Activated gamma-delta T cell treated with anti-CD3 and anti-CD28 coated beads, Interleukin-2, amount 50 U/mL, for 16 hours (primary cell): ENCODE measurements around the gene OGFOD3.
"Not testable (repeated sequence)": the region's sequence is repeated elsewhere in the genome, so short reads cannot be mapped to it uniquely, and the experiment has no call there.

Experiments used
- DNase-seq: peaks from one replicate; pipeline ENCODE4 v3.0.0-alpha.2; 2020; ENCODE audit warnings: low read depth

Gene OGFOD3

DNA sequence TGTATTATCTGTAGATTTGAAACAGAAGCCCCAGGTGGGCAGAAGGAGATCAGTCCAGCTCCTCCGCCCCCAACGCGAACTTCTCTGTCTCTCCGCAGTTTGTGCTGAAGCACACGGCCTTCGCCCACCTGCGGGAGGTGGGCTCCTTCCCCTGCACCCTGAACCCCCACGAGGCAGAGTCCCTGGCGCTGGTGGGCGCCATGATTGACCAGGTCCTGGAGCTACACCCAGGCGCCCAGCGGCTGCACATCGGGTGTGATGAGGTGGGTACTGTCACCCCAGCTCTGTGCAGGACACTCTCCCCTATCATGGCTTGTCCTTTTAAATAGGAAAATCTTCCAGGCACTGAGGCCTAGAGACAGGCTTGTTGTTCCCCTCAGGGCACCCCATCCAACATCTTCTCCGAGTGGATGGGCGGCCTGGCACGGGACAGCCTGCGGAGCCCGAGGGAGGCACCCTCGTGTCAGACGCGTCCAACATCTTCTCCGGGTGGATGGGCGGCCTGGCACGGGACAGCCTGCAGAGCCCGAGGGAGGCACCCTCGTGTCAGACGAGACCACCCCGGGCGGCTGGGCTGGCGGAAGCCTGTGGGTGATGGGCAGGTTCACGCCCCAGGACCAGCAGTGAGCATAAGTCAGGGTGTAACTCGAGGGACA, 15.3 kb upstream of the OGFOD3 start:
- no peak for DNase-seq

- DNase-seq: no peak
These were observed 13.6 kb upstream of the OGFOD3 start for GRCh38 chr17:82432017-82432416.

- DNase-seq: no peak
These were observed 11.4 kb upstream of the OGFOD3 start for GRCh38 chr17:82429824-82430223.

- DNase-seq: no peak
These were observed 10.2 kb upstream of the OGFOD3 start for GRCh38 chr17:82428546-82428945.

DNA sequence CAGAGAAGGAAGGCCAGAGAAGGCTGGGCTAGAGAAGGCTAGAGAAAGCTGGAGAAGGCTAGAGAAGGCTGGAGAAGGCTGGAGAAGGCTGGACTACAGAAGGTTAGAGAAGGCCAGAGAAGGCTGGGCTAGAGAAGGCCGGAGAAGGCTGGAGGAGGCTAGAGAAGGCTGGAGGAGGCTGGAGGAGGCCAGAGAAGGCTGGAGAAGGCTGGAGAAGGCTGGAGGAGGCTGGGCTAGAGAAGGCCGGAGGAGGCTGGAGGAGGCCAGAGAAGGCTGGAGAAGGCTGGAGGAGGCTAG, 6.4 kb upstream of the OGFOD3 start:
- no peak for DNase-seq

GRCh38 chr17:82424001-82424862, 5.8 kb upstream of the OGFOD3 start:
- peak; percentile 29 for DNase-seq

GRCh38 chr17:82419540-82419939, 1.2 kb upstream of the OGFOD3 start:
- DNase-seq: no peak

DNA sequence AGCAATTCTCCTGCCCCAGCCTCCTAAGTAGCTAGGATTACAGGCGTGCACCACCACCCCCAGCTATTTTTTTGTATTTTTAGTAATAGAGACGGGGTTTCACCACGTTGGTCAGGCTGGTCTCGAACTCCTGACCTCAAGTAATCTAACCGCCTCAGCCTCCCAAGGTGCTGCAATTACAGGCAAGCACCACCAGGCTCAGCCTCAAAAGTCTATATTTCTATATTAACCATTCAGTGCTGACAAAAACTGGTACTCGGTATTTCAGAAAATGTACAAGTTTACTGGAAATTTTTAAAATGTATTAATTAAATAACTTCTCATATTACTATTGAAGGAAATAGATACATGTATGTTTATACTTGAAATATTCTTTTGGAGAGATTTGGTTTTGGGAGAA, 1.6 kb downstream of the OGFOD3 start:
- DNase-seq: no peak

GRCh38 chr17:82416264-82416663, 2.1 kb downstream of the OGFOD3 start:
- DNase-seq: no peak

- DNase-seq: no peak
These were observed 2.6 kb downstream of the OGFOD3 start for GRCh38 chr17:82415786-82416185.

GRCh38 chr17:82415336-82415735, 3.0 kb downstream of the OGFOD3 start:
- no peak for DNase-seq

DNA sequence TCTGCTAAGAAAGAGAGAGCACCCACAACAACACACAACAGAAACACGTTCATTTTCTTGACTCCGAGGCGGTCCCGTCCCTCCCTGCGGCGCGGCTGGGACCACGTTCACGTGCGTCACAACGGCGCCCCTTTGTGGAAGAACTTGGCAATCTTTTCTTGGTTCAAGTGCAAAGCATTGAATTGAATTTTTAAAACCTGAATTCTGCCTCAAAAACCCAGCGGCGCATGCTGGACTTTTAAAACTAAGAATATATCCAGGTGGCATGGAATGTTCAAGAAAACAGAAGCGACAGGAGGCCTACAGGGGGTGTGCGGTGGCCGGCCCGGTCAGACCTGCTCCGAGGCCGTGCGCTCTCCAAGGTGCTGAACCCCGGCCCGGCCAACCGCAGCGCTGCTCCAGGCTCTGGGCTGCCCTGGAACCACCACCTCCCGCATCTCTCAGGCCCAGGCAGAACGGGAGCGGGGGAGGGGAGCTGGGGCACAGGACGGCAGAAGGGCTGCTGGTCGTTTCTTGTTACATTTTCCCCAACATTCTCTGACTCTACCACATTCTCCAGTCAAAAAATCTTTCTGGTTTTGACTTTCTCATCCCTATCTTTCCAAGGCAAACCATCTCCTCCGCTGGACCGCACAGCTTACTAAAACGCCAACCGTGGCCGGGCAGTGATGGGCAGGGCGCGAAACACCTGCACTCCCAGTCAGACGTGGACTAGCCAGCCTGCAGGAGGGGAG, 3.7 kb downstream of the OGFOD3 start:
- peak; percentile 58 for DNase-seq

- DNase-seq: no peak
These were observed 5.6 kb downstream of the OGFOD3 start for GRCh38 chr17:82412535-82413520.

GRCh38 chr17:82412081-82412480, 6.3 kb downstream of the OGFOD3 start:
- DNase-seq: not testable (repeated sequence)

DNA sequence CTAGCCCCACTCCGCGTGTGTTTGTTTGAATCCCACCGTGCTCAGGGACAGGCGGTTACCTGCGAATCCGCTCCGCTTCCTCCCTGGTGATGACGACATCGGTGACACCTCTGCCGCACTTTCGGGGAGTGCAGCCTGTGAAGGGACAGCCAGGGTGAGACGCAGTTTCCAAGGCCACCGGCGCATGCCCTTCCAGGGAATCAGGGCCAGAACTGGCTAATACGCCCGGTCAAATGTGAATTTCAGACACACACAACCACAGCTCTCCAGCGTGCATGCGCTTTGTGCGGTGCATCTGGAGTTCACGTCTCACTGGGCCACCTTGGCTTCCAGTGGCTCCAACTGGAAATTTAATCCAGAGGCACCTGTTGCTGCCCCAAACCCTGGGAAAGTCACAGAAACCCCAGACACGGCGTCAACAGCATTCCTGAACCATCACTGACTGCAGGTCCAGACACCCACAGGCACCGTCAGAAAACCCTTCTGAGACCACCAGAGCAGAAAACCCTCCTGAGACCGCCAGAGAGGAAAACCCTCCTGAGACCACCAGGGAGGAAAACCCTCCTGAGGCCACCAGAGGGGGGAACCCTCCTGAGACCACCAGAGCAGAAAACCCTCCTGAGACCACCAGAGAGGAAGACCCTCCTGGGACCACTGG, 6.9 kb downstream of the OGFOD3 start:
- DNase-seq: no peak

DNA sequence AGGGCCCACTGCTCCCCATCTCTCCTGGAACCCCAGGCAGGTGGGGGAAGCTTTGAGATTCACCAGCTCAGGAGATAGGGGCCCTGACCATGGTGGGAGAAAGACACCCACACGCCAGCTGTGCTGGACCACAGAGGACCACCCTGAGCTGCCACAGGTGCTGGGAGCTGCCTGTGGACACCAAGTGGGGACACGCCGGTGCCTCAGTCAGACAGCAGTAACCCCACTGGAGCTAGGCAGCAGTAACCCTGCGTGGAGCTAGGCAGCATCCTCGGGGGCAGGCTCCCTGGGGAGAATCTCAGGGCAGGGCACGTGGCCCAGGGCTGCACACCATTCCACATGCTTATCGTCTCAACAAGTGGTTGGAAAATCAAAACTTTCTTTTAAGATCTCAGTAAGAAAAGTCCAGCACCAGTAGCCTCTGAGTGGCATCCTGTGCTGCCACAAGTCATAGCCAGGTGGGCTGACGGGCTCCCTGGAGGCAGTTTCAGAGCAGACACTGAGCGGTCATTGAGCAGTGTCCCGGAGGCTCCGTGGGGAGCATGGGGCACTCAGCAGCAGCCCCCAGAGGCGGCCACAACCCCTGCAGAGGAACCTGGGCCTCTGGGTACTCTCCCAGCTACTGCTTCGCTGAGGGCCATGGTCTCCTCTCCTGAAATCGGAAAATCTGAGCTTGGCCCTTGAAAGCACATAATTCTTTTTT, 8.2 kb downstream of the OGFOD3 start:
- no peak for DNase-seq

- no peak for DNase-seq
These were observed 9.5 kb downstream of the OGFOD3 start for GRCh38 chr17:82408938-82409318.

- DNase-seq: no peak
These were observed 10.0 kb downstream of the OGFOD3 start for GRCh38 chr17:82408288-82408937.

DNA sequence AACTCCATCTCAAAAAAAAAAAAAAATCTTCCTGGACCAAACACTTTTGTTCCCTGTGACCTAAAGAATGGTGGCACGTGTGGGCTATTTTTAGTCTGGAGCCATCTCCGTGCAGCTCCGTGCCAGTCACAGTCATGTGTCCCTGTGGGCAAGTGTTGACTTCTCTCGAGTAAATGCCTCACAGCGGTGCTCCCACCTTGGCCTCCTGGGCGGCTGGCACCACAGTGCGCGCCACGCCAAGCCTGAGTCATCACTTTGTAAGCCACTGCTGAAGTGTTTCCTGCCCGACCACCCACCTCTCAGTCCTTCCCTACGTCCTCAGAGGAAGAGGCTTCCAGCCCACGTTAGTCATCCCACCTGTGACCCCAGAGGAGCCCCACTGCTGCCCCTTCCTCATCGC, 11.1 kb downstream of the OGFOD3 start:
- DNase-seq: no peak

DNA sequence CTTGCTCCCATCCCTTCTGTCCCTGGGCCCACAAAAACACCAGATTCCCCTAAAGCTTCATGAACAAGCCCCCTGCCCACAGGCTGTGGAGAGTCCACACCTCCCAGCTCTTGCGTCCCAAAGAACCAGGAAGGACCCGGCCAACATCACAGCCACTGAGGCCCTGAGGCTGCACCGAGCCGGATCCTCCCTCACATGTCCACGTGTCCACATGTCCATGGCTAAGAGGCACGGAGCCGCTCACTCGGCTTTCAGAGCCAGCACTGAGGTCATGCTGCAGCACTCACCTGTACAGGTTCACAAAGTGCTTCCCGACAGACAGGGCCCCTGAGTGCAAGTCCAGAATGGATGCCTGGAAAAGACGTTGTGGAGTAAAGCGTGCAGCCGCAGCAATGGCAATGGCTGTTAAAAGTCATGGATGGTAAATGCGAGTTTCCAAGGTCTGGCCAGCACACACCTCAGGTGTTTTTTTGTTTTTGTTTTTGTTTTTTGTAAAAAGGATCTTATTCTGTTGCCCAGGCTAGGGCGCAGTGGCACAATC, 12.2 kb downstream of the OGFOD3 start:
- no peak for DNase-seq
